ENCODE data around the gene MGAT5. TPM values are rescaled to one million over a fixed set of nuclear protein-coding genes. Genes with fewer than 3 reads are reported as not detected.

The MGAT5 gene
- total RNA-seq, 1 experiment from 2014 or later, result 34.0 TPM

- TF ChIP-seq CTCF (IDR thresholded peaks at IDR 0.05 in 2 of 3, conservative IDR thresholded peaks at IDR 0.05 in 1 of 3; ENCODE audit: borderline replicate concordance in 1 of 3, insufficient read depth in 1 of 3, low read depth in 2 of 3, low read length in 2 of 3), result no peak
Measured at GRCh38 chr2:134359367-134360081, 105.7 kb downstream of the MGAT5 start (continued).

- H3K27ac ChIP-seq (ENCODE audit: low read depth, low read length), result no peak overlapping the region
- H4K20me1 ChIP-seq (ENCODE audit: insufficient read depth), result no peaks in the 10 kb centered on the region
- no peaks in the 10 kb centered on the region for H3K79me2 ChIP-seq (ENCODE audit: insufficient read depth, low read length)
- peaks cover 2 to 5% of the 10 kb centered on the region in 2 experiments; a peak in 2 of 4 replicates for H3K4me1 ChIP-seq (ENCODE audit: control insufficient read depth in 1 of 2, insufficient read depth in 2 of 2, low read length in 2 of 2)
- no peaks in the 10 kb centered on the region for H3K36me3 ChIP-seq (ENCODE audit: control insufficient read depth in 1 of 2, insufficient read depth in 2 of 2, low read length in 2 of 2)
- no TSS peak for BruUV-seq (replicated peaks)
- H3K4me2 ChIP-seq (ENCODE audit: low read length), result no peak overlapping the region
- ATAC-seq (no peak), DNase-seq (ENCODE audit: low read depth, low spot score) (no peak)
- CTCF ChIA-PET, result no interaction called here
- RAD21 ChIA-PET (ENCODE audit: low non-redundant PET in 1 of 2, low total read pairs in 2 of 2, uncharacterized antibody in 2 of 2, unreplicated experiment in 2 of 2), result no interaction called here
- no peak overlapping the region for H3K4me3 ChIP-seq (replicated peaks in 1 of 2; ENCODE audit: low read depth in 1 of 2, low read length in 2 of 2)
- no peaks in the 10 kb centered on the region for H3K27me3 ChIP-seq (ENCODE audit: insufficient read depth, low read length)
- H3K9ac ChIP-seq (ENCODE audit: low read length), result no peak overlapping the region
- no peak overlapping the region for H2AFZ ChIP-seq (ENCODE audit: low read depth, low read length, poor library complexity, severe bottlenecking)
- H3K9me3 ChIP-seq (ENCODE audit: control insufficient read depth in 1 of 2, insufficient read depth in 1 of 2, low read depth in 1 of 2, low read length in 2 of 2), result no peaks in the 10 kb centered on the region
- intact Hi-C loops (cut with micrococcal nuclease), result no loop called here
- H3K9me2 ChIP-seq (ENCODE audit: insufficient read depth), result no peaks in the 10 kb centered on the region
- POLR2A ChIA-PET, result no interaction called here
- TF ChIP-seq ZFX (IDR thresholded peaks at IDR 0.05) (no peak), SP1 (IDR thresholded peaks at IDR 0.05; ENCODE audit: low read depth) (no peak), TCF7L2 (IDR thresholded peaks at IDR 0.05; ENCODE audit: borderline replicate concordance, extremely low read depth, insufficient read depth, insufficient read length) (no peak), CBX3 (IDR thresholded peaks at IDR 0.05; ENCODE audit: low read depth) (no peak), CEBPB (IDR thresholded peaks at IDR 0.05; ENCODE audit: low read depth) (no peak), POLR2A (IDR thresholded peaks at IDR 0.05; ENCODE audit: borderline replicate concordance, extremely low read depth, insufficient read depth, insufficient read length) (no peak), RAD21 (IDR thresholded peaks at IDR 0.05; ENCODE audit: low read depth) (no peak), EZH2 (IDR thresholded peaks at IDR 0.05) (no peak), REST (IDR thresholded peaks at IDR 0.05; ENCODE audit: low read depth) (no peak), MAX (IDR thresholded peaks at IDR 0.05) (no peak), YY1 (IDR thresholded peaks at IDR 0.05; ENCODE audit: extremely low read depth, insufficient replicate concordance, low read depth, low read length) (no peak), SIN3A (IDR thresholded peaks at IDR 0.05; ENCODE audit: low read depth) (no peak), EZH2phosphoT487 (IDR thresholded peaks at IDR 0.05; ENCODE audit: borderline replicate concordance) (no peak), POLR2AphosphoS5 (IDR thresholded peaks at IDR 0.05; ENCODE audit: low read depth, low read length) (no peak), FOSL1 (IDR thresholded peaks at IDR 0.05; ENCODE audit: low read depth) (no peak)
Measured at GRCh38 chr2:134360745-134361487, 107.0 kb downstream of the MGAT5 start.

Measured in HCT116 (cell line).